Coronary artery (tissue), 2 donors: ENCODE data around the gene CILP2.

ENCODE experiments used
- DNase-seq: peaks from one replicate; pipeline ENCODE4 v3.0.0-alpha.2; 2017; ENCODE audit warnings: low spot score
- H3K27ac ChIP-seq, 2 donors: fragments of 200-600 bp; sonication (generic); one replicate each; pipeline ENCODE4 v1.5.1; 2016 to 2019
- H3K4me3 ChIP-seq: fragments of 200-600 bp; sonication (generic); 2 replicates; pipeline ENCODE4 v1.5.1; 2016; ENCODE audit warnings: mild to moderate bottlenecking, moderate library complexity
- TF ChIP-seq, protein P1 (sequence below): fragments of 200-600 bp; sonication (generic); IDR thresholded peaks from one replicate; pipeline ENCODE4 v1.5.1; 2019; ENCODE audit warnings: antibody characterized with exemption

Gene CILP2

DNA sequence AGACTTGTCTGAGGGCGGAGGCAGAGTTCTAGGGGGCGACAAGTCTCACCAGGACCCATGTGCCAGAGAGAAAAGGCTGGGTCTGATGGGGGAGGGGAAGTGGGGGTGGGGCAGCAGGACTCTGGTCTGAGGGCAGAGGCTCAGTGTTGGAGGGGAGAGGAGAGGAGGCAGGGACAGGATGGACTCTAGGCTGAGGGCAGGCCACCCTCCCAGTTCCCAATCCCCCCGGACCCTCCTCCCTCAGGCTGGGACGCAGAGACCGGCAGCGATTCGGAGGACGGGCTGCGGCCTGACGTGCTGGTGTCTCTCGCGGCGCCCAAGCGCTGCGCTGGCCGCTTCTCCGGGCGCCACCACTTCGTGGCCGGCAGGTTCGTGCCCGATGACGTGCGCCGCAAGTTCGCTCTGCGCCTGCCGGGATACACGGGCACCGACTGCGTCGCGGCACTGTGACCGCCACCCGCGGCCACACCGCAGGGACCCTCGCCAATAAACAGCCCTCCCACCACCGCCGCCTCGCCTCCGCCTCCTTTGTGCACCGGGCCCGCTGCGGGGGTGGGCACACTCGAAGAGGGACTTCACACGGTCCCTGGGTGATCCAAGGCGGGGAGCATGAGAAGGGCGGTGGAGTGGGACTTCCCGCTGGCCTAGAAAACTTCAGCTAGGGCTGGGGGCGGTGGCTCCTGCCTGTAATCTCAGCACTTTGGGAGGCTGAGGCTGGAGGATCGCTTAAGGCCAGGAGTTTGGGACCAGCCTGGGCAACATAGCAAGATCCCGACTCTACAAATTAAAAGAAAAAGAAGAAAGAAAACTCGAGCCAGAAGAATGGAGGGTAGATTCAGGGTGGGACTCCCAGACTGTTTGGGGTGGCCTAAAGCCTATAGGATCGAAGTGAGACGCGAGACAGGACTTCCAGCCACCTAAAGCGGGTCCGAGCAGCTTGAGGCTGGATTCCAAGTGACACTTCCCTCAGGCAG, 703 bp upstream of the CILP2 start:
- Histone ChIP-seq H3K27ac (no peak overlapping the region), H3K4me3 (peak overlapping the region; percentile 65)
- DNase-seq: no peak
- TF ChIP-seq, protein P1, sequence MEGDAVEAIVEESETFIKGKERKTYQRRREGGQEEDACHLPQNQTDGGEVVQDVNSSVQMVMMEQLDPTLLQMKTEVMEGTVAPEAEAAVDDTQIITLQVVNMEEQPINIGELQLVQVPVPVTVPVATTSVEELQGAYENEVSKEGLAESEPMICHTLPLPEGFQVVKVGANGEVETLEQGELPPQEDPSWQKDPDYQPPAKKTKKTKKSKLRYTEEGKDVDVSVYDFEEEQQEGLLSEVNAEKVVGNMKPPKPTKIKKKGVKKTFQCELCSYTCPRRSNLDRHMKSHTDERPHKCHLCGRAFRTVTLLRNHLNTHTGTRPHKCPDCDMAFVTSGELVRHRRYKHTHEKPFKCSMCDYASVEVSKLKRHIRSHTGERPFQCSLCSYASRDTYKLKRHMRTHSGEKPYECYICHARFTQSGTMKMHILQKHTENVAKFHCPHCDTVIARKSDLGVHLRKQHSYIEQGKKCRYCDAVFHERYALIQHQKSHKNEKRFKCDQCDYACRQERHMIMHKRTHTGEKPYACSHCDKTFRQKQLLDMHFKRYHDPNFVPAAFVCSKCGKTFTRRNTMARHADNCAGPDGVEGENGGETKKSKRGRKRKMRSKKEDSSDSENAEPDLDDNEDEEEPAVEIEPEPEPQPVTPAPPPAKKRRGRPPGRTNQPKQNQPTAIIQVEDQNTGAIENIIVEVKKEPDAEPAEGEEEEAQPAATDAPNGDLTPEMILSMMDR: no peak

DNA sequence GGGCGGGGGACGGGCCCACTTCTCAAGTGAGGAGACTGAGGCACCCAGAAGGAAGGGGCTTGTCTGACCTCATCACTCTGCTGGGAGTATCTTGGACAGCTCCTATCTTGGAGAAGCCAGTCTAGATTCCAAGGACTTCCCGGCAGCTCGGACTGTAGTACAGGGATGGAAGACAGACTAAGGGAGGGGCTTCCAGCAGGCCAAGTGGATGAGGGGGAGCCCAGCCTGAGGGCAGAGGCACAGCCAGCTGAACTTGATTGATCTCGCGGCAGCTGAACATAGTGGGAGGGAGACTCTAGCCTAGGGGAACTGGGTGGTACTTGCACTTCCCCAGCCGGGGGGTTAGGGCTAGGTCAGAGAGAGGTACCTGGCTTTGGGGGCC, 711 bp downstream of the CILP2 start:
- H3K27ac ChIP-seq: no peak overlapping the region
- DNase-seq: no peak
- H3K4me3 ChIP-seq: peak overlapping the region; percentile 65
- TF ChIP-seq, protein P1: no peak

DNA sequence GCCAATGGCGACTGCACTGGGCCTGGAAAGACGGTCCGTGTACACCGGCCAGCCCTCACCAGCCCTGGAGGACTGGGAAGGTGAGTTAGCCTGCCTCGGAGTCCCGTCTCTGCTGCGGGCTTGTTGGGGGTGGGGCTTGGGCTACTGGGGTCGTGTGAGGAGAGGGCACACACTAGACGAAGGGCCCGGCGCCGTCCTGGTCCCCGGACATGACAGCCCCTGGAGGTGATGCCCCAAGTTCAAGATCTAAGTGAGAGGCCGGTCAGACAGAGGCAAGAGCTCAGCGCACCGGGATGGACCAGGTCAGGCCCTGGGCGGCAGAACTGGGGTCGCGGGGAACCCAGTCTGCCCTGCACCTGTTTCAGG, 1.6 kb downstream of the CILP2 start:
- no peak overlapping the region for H3K4me3 ChIP-seq
- DNase-seq: no peak
- H3K27ac ChIP-seq: no peak overlapping the region
- TF ChIP-seq, protein P1: no peak

DNA sequence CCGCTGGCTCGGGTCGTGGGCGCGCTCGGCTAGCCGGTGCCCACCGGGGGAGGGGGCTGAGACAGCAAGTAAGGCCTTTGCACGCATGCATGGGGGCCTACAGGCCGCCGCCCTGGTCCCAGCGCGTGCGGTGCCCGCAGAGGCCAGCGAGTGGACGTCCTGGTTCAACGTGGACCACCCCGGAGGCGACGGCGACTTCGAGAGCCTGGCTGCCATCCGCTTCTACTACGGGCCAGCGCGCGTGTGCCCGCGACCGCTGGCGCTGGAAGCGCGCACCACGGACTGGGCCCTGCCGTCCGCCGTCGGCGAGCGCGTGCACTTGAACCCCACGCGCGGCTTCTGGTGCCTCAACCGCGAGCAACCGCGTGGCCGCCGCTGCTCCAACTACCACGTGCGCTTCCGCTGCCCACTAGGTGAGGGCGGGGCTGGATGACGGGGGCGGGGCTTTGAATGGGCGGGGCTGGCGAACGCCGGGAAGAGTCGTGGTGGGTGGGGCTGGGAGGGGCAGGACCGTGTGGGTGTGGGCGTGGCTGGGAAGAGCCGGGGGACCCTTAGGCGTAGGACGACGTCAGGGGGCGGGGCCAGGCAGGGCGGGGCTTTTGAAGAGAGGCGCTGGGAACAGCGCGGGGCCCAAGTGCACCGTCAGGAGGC, 2.1 kb downstream of the CILP2 start:
- TF ChIP-seq, protein P1: no peak
- no peak for DNase-seq
- no peak overlapping the region for H3K27ac ChIP-seq
- peak overlapping the region; percentile 57 for H3K4me3 ChIP-seq

DNA sequence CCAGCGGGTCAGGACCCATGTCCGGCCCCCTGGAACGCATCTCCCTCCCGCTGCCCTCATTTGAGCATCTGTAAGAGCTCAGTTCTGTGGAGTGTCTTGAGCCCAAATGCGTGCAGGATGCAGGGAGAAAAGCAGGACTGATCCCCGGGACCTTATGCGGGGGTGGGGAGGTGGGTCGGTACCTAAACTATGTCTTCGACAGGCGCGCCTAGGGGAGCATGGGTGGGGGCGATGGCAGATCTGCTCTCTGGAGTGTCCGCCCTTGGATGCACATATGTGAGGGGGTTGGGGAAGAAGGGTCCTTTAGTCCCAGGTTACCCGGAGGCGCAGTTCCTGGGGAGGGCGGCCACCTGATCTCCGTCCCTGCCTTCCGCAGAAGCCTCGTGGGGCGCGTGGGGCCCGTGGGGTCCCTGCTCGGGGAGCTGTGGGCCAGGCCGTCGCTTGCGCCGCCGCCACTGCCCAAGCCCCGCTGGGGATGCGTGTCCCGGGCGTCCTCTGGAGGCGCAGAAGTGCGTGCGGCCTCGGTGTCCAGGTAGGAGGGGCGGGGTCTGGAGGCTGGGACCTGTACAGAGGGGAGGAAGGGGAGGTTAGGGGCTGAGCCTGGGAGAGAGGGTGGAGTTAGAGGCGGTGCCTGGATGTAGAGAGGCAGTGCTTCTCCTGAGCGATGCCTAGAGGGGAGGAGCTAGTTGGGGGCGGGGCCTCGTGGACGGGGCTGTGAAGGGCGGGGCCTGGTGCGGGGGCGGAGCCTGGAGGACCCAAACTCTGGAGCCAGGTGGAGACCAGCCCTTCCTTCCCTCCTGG, 2.9 kb downstream of the CILP2 start:
- peak overlapping the region; percentile 57 for H3K4me3 ChIP-seq
- TF ChIP-seq, protein P1: no peak
- H3K27ac ChIP-seq: no peak overlapping the region
- no peak for DNase-seq

DNA sequence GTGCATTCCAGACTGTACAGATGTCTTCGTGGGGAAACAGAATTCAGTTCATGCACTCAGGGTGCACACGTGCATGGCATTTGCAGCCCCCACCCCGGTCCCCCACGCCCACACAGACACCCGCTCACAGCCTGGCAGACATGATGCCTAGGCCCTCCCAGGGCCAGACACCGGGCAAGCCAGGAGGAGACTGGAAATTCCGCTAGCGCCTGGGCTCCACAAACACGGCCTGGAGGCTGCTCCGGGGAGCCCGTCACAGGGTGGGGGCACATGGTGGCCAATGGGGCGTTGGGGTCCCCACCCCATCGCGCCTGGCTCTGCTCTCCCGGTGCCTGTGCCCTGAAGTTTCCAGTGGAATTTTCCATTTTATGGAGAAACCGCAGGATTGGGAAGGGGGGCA, 3.6 kb downstream of the CILP2 start:
- Histone ChIP-seq H3K27ac (no peak overlapping the region), H3K4me3 (peak overlapping the region; percentile 57)
- TF ChIP-seq, protein P1: no peak
- no peak for DNase-seq
